HG02642 (cell line): ENCODE measurements around the gene OSBPL7.

Source experiments
- ATAC-seq: cut with Tn5 transposase; IDR thresholded peaks from one replicate; pipeline ENCODE4 v1.9.1; 2021; ENCODE audit warnings: mild to moderate bottlenecking; ENCODE audit not compliant: unreplicated experiment, poor library complexity

The OSBPL7 gene

DNA sequence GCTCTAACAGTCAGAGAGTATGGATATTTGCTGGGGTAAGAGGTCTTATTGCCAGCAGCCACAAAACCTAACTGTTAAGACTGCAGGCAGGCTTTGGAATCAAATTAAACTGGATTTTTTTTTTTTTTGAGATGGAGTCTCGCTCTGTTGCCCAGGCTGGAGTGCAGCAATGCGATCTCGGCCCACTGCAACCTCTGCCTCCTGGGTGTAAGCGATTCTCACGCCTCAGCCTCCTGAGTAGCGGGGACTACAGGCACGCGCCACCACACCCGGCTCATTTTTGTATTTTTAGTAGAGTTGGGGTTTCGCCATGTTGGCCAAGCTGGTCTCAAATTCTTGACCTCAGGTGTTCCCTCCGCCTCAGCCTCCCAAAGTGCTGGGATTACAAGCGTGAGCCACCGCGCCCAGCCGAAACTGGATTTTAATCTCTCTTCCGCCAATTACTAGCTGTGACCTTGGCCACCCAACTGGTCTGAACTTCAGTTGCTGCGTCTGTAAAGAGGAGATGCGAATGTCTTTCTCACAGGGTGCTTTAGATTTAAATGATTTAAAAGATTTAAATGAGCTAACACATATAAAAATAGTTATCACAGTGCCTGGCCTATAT lies 8.9 kb upstream of the OSBPL7 start:
- ATAC-seq, result no peak

DNA sequence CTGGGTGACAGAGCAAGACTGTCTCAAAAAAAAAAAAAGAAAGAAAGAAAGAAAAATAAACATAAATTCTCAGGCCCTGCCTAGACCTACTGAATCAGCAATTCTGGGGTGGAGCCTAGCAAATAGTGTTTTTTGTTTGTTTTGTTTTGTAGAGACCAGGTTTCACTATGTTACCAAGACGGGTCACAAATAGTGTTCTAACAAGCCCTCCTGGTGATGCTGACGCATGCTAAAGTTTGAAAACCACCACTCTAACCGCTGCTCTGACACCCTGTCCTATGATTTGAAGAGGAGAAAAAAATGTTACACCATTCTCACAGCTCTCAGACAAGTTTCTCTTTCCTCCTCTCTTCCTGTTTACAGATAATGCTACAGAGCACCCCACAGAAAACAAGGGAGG lies 8.3 kb upstream of the OSBPL7 start:
- no peak for ATAC-seq

DNA sequence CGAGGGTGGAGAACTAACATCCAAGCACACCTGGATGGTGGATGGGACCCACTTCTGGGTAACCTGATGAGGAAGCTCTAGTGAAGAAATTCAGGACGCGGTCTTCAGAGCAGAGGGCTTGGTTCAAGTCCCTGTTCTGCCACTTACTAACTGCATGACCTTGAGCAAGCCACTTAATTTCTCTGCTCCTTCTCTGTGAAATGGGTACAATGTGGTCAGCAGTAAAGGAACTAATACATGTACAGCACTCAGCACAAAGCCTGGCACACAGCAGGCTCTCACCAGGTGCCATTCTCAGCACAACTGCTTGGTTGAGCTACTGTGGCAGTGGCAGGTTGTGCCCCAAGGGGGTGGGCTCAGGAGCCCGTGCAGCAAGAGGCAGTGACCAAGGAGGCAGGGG lies 1.9 kb upstream of the OSBPL7 start:
- no peak for ATAC-seq

DNA sequence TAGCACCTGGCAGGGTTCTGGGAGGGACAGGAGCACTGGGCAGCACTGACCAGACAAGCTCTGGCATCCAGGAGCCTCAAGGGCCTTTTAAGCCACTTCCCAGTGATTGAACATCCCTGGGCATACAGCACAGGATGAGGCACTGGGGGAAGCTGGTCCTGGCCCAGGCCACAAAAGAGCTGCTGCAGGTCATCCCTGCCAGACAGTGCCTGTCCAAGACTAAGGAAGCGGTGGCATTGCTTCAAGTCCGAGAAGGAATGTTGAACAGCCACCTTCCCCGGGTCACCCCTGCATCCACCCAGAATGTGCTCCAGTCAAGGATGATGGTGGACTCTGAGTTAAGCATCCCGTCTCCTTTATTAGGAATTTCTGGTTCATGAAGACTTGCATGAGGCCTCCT lies 1.2 kb upstream of the OSBPL7 start:
- ATAC-seq, result no peak

DNA sequence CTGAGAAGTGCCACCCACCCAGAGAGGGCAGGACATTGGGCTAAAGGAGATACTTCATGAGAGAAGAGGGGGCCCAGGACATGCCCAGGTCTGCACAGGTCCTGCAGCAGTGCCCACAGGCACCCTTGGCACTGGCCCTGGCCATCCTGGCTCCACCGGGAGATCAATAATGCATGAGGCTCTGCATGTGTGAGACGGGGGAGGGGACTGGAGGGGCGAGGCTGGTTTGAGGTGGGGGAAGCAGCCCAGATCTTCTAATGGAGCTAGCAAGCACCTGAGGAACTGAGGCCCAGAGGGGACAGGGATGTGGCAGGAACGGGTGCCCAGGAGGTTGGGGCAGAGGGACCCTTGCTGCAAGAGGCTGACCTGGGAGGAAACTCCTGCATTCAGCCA lies 567 bp downstream of the OSBPL7 start:
- no peak for ATAC-seq

DNA sequence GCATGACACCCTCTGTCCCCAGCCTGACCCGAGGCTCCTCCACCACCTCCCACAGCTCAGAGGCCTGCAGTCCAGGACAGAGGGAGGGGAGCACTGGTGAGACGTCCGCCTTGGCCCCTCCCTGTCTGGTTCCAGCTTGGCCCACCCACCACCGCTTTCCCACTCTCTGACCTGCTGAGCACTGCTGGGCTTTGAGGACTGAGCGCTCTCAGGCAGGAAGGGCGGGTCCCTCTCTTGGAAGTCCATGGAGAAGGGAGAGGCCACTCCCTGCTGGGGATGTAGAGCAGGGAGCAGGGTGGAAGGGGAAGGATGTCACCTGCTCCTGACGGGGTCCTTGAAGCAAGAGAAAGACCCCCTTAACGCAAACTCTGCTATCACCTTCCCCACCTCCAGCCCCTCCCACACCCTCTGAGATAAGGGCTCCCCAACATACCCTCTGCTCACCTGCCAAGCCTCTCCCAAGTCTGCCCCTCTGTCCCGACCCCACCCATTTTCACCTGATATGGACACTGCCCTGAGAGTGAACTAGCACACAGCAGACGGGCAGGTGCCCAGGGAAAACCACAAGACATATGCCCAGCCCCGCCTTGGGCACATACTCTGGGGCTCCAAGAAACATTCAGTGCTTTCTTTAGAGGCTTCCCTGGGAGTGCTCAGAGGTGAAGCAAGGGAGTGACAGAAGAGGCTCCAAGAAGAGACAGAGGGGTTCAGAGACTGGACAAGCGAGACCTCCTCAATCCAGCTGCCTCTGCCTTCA lies 1.4 kb downstream of the OSBPL7 start:
- ATAC-seq, result no peak

DNA sequence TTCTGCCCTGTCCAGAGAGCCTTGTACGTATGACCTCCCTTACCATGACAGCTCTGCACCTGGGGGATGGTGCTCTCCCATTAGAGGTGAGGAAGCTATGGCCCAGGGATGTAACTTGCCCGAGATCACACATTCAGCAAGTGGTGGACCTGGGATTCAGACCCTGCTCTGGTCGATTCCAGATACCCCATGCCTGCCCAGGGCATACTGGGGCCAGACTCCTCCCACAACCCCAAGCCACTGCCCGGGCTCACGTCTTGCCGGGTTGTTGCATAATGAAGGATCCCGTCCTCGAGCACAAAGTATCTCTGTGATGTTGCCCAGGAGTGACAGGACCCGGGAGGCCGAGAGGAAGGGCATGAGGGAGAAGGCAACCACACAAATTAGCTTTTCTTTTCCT lies 2.1 kb downstream of the OSBPL7 start:
- ATAC-seq, result no peak

DNA sequence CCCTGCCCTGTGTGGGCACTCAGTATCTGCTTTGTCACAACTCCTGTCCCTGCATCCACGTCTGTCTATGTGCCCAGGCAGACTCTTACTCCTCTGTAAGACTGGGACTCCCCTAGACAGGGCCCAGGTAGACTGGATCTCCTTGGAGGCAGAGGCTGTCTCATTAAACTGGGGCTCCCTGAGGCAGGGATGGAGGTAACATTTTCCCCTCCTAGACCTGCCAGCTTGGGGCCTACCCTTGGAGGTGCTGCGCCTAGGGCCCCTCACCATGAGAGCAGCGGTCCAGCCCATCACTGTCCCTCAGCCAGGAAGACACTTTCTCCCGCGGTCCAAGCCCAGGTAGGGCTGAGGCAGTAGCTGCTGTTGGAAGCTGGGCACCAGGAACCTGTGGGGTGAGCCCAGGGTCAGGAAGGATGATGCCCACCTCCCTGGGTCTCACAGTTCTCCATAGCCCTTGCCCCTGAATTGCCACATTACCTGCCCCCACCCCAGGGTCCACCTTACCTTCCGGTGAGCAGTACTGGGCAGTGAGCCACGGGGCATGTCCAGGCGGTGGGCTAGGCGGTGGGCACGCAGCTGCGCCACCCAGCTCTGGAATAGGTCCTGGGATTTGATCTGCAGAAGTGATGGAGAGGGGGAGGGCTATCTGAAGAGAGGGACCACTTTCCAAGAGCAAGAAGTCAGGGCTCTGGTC lies 3.4 kb downstream of the OSBPL7 start:
- no peak for ATAC-seq

DNA sequence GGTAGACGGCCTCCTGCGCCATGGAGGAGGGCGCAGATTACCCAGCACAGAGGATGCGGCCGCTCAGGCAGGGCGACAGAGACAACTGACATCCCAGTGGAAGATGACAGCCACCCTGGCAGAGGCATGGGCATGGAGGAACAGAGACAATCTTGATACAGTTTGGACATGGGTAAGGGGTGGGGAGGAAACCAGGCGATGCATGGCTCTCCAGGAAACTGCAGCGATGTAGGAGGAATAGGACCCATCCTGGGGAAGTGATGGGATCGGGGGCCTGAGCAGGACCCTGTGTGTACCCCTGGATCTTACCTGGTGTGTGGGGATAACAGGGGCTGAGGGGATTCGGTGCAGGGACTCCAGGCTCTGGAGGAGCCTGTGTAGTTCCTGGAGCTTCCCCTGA lies 4.6 kb downstream of the OSBPL7 start:
- ATAC-seq, result no peak

DNA sequence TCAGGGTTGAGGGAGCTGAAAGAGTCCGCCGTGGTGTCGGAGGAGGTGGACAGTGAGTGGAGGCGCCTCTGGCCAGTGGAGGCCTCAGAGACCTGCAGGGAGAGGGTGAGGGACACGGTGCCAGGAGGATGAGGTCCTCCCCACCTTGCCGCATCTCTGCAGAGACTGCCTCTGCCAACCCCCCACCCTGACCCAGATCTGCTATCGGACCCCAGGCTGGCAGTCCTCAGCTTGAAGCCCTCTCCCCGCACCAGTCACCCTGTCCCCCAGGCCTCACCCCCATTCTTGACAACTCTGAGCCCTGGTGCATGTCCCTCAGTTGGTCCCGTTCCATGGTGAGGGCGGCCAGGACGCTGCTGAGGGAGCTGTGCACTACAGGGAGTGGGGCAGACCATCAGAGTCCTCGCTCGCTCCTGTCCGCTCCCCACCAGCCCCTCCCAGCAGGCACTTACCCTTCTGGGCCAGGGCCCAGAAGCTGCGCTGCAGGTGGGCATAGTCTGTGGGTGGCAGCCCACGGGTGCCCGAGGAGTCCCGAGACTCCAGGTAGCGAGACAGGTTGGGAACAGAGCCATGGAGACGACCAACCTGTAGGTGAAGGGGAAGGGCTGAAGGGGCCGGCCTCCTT lies 5.4 kb downstream of the OSBPL7 start:
- ATAC-seq, result no peak

DNA sequence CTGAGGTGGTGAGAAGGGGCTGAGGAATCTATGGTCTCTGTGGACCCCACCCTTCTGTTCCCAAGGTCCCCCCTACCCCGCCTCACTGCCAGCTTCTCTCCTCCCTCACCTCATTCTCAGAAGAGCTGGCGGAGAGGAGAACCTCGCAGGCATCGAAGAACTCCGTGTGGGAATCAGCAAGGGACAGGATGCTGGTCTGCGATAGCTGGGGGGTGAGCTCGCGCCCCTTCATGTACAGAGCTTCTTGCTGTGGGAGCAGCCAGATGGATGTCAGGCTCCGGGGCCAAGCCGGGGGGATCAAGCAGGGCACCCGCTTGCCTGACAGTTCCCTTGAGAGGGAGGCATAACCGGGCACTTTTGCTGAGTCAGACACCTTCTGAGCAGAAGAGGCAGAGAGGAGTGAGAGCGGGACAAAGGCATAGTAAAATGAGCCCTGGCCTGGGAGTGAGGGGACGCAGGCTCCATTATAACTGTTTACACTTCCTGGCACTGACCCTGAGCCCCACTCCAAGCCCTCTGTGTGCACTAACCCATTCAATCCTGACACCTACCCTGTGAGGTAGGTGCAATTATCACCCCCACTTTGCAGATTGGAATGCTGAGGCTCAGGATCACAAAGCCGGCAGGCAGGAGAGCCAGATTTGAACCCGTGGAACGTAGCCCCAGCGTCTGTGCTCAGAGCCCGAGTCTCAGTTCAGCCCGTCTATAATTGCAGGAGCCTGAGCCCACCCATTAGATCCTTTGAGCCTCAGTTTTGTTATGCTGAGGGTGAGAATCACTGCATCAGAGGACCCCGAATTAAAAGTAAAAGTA lies 6.3 kb downstream of the OSBPL7 start:
- no peak for ATAC-seq

DNA sequence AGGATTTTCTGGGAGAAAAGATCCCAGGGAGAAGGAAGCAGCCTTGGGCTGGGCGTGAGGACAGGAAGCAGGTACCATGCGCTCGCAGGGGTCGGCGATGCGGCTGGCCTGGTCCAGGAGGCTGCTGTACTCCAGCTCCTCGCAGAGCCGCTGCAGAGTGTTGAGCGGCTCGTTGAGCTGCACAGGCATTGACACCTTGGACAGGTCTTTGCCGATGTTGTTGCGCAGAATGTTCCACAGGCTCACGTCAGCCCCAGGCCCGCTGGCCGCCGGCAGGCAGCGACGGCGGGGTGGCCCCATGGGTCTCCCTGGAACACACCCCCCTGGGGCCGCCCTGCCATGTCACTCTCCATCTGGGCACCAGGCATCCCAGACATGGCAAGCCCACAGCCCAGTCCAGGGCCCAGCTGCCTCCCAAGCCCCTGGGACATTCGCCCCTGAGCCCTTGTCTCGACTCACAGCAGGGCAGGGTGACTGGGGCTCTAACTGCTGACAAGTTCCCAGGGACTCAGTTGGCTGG lies 8.0 kb downstream of the OSBPL7 start:
- no peak for ATAC-seq

DNA sequence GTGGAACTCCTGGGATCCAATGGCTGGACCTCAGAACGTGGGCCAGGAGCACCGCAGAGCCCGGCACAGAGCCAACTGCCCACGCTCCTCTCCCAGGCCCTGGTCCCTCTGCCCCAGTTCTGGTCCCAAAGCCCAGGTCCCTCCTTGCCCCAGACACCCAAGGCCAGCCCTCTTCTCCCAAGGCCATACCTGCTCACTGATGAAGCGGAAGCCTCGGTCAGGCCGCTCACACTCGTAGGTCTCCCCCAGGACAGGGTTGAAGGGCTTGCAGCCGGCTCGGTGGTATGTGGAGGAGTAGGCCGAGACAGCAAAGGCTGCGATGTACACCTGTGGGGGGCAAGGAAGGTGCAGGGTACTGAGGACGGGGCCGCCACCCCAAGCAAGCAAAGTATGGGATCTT lies 8.5 kb downstream of the OSBPL7 start:
- no peak for ATAC-seq

DNA sequence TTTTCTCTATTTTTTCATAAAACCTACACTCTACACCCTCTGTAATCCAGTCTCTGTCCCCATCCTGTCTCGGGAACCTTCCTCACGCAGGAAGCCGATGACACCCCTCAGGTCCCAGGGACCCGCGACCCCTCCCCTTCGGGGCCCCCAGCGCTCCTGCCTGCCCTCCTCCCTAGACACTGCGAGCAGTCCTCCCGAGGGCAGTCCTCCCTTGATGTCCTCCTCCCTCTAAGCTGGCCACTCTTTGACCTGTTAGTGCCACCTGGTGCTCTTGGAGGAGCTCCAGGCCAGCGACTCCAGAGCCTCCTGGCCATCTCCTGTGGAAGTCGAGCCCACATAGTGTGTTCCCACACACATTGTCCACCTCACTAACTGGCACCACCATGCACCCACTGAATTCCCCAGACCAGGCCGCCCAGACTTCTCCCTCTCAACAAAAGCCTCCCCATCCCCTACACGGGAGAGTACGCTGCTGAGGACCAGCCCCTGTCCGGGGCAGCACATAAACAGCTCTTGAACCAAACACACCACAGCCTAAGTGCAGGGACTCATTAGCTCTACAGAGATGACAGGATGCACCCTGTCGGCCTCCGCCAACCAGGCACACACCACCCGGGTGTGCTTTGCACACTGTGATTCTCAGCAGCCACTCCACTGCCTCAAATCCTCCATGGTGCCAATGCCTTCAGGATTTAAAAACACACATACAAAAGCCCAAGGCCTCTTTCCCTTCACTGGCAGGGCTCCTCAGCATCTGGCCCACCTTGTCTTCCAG lies 9.3 kb downstream of the OSBPL7 start:
- no peak for ATAC-seq

DNA sequence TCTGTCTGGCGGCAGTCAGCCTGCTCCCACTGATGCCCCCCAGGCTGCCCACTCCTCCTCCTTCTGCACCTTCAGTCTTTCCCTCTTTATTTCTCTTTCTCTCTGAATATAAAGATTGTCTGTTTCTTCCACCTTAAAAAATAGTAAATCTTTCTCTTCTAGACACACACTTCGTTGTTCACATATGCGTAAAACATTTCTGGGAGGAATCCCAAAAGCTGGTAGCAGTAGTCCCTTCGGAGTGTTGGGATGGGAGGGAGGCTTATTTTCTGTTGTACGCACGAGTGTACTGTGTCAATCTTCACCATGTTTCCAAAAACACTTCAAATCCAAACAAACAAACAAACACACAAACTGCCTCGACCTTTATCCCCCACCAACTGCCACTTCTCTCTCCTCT lies 9.9 kb downstream of the OSBPL7 start:
- ATAC-seq, result no peak

DNA sequence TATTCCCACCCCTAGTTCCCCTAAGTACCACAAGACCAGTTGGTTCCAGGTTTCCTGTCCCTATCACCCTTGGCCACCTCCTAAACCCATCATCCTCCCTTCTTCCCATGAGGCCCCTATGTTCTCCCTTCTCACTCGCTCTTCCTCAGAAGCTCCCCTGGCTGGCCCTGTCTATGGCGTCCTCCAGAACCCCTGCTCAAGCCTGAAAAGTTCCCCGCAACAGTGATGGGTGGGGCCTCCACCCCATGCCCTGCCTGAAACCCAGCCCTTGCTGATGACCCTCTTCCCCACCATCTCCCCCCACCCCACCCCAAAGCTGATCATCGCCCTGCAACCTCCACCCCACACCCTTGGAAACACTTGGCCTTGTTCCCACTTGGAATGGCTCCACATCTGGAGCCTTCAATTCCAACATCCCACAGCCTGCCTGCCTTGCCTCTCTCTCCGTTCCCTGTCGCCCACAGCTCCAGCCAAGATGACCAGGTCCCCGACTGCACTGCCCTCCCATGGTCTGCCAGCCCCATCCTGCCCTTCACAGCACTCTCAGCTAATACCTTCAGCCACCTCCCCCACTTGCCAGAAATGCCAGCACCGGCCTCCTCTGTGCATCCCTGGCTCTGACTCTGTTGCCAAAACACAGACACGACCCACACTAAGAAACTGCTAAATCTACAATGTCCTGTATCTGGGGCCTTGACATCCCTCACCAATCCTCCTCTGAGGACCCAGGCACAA lies 10.5 kb downstream of the OSBPL7 start:
- ATAC-seq, result no peak

DNA sequence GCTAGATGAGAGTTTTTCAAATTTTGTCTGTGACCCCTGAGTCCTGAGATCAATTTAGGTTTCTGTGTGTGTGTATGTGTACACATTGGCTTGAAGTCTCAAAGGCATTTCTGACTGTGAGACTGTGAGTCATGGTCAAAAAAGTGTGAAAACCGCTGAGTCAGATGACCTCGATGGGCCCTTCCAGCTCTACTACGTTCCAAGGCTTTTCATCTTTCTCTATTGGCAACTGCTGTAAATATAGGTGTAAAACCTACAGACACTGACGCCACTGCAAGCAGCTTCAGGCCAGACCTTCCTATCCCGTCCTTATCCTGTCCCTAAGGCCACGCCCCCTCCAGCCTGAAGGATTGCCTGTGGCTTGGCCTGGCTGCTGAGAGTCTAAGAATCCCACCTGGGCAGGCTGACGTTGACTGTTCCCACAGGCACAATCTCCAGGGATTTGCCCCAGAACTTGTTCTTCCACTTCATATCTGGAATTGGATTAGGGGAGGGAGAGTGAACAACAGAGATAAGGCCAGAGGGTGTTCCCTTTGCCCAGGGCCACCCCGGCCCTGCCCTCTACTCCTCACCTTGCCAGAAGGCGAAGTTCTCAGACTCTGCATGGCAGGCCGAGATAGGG lies 11.3 kb downstream of the OSBPL7 start:
- no peak for ATAC-seq

DNA sequence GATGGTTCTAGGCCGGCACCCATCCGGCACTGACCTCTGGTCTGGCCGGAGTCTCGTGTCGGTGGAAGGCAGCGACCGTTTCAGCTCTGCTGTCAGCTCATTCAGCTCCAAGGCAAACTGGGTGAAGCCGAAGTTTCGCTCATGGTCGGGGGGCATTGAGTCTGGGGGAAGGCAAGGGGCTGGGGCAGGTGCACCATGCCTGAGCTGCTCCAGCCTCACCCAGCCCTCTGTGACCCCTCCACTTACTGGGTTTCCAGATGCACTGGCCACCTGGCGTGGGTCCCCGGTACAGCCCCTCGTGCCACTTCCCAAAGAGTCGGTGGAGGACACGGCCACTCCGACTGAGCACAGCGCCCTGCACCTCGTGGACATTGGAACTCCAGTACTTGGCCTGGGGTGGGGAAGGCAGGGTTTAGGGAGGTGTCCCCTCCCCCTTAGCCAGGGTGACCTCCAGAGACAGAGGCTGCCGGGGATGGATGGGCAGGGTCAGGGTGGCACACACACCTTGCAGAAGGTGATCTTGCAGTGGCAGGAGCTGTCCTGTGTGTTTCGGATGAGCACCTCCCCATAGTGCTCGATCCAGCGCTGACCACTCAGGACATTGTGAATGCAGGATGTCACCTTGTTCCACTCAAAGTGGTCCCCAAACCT lies 12.6 kb downstream of the OSBPL7 start:
- no peak for ATAC-seq
